Lower leg skin (tissue), 4 donors: ENCODE data around the gene PRRX1. TPM values are rescaled to one million over a fixed set of nuclear protein-coding genes. Genes with fewer than 3 reads are reported as not detected.

Source experiments
- DNase-seq, 2 donors: peaks; one replicate each; pipeline ENCODE4 v3.0.0-alpha.2; 2019; ENCODE audit warnings: low spot score in 2 of 2
- H3K4me3 ChIP-seq: fragments of 200-600 bp; sonication (generic); 2 replicates; pipeline ENCODE4 v1.5.1; 2017; ENCODE audit warnings: mild to moderate bottlenecking, low read depth; ENCODE audit not compliant: poor library complexity, severe bottlenecking
- POLR2A ChIP-seq, 2 donors: fragments of 450-650 bp; IDR thresholded peaks; one replicate each; pipeline ENCODE4 v1.6.1; 2016 to 2017; ENCODE audit warnings: antibody characterized with exemption in 2 of 2, mild to moderate bottlenecking in 1 of 2, moderate library complexity in 1 of 2
- WGBS, 2 donors: methylation state at CpG; one replicate each; pipeline ENCODE4 v1.1.5; 2018; 5-methylcytosine and 5-hydroxymethylcytosine counted together
- intact Hi-C: fragments of 100-400 bp; cut with DNase I; formaldehyde crosslinking; loops from one replicate; pipeline ENCODE4 v1.15.0; 2023; ENCODE audit warnings: low total_unique reads
- total RNA-seq, 4 donors: library from RNA; depleted of rRNA; stranded (reverse); fragments of >200 nt; gene quantifications; one replicate each; pipeline ENCODE4 v1.1.0, GENCODE V29; 2016
- TF ChIP-seq, protein P1 (sequence below), 3 donors: fragments of 450-650 bp; IDR thresholded peaks; one replicate each; pipeline ENCODE4 v1.5.1; 2016; ENCODE audit warnings: antibody characterized with exemption in 3 of 3, mild to moderate bottlenecking in 3 of 3, moderate library complexity in 2 of 3

PRRX1 gene
- total RNA-seq, 4 donors from 2014 or later, result 7.5 to 32.7 (median 19.8) TPM

DNA sequence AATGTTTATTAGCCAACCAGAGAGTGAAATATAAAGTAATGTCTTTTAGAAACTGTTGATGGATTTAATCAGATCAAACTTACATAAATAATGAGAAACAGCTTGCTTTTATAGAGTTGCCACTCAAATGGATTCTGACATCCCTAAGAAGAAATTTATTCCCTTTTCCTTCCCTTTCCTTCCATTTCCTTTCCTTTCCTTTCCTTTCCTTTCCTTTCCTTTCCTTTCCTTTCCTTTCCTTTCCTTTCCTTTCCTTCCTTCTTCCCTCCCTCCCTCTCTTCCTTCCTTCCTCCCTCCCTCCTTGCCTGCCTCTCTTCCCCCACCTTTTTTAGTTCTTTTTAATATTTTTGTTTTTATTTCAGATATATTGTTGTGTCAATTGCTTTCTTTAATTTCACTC is 27.3 kb downstream of the PRRX1 start:
- no peak for DNase-seq
- intact Hi-C loops, result no loop called here
- TF ChIP-seq, protein P1, sequence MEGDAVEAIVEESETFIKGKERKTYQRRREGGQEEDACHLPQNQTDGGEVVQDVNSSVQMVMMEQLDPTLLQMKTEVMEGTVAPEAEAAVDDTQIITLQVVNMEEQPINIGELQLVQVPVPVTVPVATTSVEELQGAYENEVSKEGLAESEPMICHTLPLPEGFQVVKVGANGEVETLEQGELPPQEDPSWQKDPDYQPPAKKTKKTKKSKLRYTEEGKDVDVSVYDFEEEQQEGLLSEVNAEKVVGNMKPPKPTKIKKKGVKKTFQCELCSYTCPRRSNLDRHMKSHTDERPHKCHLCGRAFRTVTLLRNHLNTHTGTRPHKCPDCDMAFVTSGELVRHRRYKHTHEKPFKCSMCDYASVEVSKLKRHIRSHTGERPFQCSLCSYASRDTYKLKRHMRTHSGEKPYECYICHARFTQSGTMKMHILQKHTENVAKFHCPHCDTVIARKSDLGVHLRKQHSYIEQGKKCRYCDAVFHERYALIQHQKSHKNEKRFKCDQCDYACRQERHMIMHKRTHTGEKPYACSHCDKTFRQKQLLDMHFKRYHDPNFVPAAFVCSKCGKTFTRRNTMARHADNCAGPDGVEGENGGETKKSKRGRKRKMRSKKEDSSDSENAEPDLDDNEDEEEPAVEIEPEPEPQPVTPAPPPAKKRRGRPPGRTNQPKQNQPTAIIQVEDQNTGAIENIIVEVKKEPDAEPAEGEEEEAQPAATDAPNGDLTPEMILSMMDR (IDR thresholded peaks at IDR 0.05), result no peak
- no peak for TF ChIP-seq POLR2A (IDR thresholded peaks at IDR 0.05)
- no peak overlapping the region for H3K4me3 ChIP-seq

DNA sequence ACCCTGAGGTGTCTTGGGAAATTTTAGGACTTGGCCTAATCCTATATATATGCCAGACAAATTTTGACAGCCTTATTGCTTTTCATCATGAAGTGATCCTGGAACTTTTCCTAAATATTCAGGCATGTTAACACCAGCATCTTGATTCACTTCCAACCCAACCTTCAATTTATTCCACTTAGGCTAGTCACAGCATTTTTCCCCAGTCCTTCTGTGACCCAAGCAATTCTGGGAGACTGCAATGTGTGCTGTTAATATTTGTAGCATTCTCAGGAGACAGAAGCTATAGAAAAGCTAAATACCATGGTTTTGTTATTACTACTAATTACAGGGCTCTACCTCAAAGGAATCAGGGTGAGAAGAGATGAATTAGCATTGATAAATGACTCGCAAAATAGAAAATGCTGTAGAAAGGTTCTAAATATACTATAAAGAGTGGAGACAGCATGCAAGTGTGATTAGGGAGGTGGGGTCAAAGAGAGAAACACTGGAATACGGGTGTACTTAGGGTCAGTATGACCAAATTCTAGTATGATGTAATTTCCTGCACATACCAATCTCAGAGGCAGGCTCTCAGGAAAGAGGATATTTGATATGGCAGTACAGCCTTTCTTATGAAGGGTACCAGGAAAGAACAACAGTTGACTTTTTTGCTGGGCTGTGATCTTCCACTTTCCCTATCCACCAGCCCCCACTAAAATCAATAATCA is 29.1 kb downstream of the PRRX1 start:
- TF ChIP-seq, protein P1 (IDR thresholded peaks at IDR 0.05), result no peak
- TF ChIP-seq POLR2A (IDR thresholded peaks at IDR 0.05), result no peak
- 21 to 28% methylated on average over 2 of the region's 2 CpGs for WGBS, 2 donors
- no peak overlapping the region for H3K4me3 ChIP-seq
- no peak for DNase-seq
- intact Hi-C loops, result no loop called here

DNA sequence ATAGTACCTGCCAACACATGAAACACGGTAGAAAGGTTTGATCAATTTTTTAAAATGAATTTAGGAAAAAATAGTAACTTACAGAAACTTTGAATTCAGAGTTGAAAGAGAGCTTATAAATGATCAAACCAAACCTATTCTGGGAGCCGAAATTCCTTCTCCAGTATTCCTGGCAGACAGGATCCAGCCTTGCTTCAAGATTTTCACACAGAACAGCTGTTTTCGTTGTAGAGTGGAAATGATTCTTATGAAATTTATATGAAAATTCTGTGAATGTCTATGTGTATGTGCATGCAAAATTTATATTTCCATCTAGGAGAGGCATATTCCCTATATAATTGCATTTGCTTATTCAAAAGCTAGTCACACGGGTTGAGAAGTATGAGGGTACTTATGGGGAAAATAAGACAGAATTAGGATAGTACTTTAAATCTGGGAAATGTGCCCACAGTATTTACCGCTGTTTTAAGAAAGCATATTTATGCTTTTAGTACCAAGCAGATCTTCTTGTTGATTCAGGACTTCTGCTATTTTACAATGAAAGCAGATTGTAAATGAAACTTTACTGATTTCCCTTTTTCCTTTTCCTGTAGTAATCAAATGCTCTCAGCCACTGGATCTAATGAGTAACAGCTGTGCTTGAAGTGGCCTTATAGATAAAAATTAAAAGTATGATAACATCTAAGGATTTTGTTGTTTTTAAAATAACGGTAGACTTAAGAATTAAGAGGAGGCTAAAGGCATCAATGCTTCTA is 30.4 kb downstream of the PRRX1 start:
- no peak overlapping the region for H3K4me3 ChIP-seq
- intact Hi-C loops, result no loop called here
- DNase-seq, result no peak
- WGBS, 2 donors, result 21 to 26% methylated on average over 6 of the region's 6 CpGs
- TF ChIP-seq, protein P1 (IDR thresholded peaks at IDR 0.05), result no peak
- TF ChIP-seq POLR2A (IDR thresholded peaks at IDR 0.05), result no peak

DNA sequence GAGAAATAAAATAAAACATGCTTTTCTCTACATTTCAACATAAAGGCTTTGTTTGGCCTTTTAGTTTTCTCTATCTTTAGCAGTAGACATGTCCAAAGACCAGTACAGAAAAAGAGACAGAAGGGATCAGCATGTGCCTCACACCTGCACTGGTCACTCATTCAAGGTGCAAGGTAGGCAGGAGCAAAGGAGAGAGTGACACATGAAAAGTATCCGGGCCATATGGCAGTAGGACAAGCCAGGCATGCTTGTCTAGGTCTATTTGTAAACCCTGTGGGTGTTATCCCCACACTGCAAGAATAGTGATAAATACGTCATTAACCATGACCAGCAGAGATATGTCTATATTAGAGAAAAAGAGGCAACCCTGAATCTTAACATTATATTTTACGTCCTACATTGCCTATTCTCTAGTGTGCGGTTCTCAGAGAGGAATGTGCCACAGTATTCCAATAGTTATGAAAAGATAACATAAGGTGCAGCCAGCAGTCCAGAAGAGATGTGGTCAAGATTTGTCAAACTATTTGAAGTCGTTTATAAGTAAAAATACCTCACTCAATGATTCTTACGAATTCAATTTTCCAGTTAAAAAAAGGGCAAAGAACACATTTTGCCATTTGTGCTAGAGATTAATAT is 32.1 kb downstream of the PRRX1 start:
- intact Hi-C loops, result no loop called here
- 65 to 72% methylated on average over 6 of the region's 6 CpGs for WGBS, 2 donors
- TF ChIP-seq, protein P1 (IDR thresholded peaks at IDR 0.05), result no peak
- TF ChIP-seq POLR2A (IDR thresholded peaks at IDR 0.05), result no peak

DNA sequence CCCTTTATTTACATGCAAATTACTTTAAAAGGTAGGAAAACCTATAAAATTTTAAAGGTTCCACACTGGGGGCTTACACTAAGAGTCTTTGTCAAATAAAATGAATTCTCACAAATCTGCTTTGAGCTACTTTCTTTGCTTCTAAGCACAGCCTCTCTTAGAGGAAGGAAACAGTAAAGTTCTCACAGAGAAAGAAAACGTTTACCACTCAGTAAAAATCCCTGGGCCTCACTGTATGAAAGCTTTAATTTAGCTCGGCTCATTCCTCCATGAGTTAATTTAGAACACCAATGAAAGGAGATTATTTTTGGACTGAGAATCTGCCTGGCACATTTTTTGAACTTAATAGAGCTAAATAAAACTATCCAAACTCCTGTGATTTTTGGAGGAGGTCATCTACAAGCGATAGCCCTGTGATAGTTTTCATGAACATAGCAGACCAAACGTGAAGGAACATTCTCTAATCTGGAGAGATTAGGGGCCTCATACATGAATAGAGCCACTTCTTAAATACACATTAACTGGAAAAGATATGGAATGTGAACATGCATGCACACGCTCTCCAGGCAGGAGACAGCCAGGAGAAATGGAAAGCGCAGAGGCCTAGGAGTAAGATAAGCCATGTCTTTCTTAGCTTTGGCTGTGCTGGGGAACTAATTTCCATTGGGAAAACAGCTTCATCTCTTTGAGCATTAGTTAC is 32.8 kb downstream of the PRRX1 start:
- intact Hi-C loops, result no loop called here
- no peak for DNase-seq
- TF ChIP-seq POLR2A (IDR thresholded peaks at IDR 0.05), result no peak
- TF ChIP-seq, protein P1 (IDR thresholded peaks at IDR 0.05), result no peak
- H3K4me3 ChIP-seq, result no peak overlapping the region
- 26 to 30% methylated on average over 6 of the region's 6 CpGs for WGBS, 2 donors

More for the DNA sequence above, 32.1 kb downstream of the PRRX1 start:
- no peak overlapping the region for H3K4me3 ChIP-seq
- no peak for DNase-seq
